ENCODE measurements around the gene RNF183.

RNF183 gene

GRCh38 chr9:113269355-113269754 lies 33.8 kb downstream of the RNF183 start:
- no peak overlapping the region for H3K4me3 ChIP-seq (replicated peaks; ENCODE audit: insufficient read depth, low read length)
- H3K27ac ChIP-seq (replicated peaks) = no peak overlapping the region
- TF ChIP-seq POLR2AphosphoS5 (IDR thresholded peaks at IDR 0.05; ENCODE audit: low read depth) (no peak), REST (IDR thresholded peaks at IDR 0.05; ENCODE audit: insufficient replicate concordance, low read depth) (no peak), CTCF (IDR thresholded peaks at IDR 0.05; ENCODE audit: insufficient read depth, low read length) (no peak), GABPA (IDR thresholded peaks at IDR 0.05; ENCODE audit: low read depth) (no peak), SPI1 (IDR thresholded peaks at IDR 0.05; ENCODE audit: borderline replicate concordance, low read depth) (no peak)
- no peaks in the 10 kb centered on the region for H3K27me3 ChIP-seq (ENCODE audit: insufficient read depth, poor library complexity, severe bottlenecking)
- DNase-seq (ENCODE audit: low read depth in 1 of 2, low spot score in 1 of 2) = no peak

- Histone ChIP-seq H3K27me3 (ENCODE audit: insufficient read depth, poor library complexity, severe bottlenecking) (no peaks in the 10 kb centered on the region), H3K4me3 (replicated peaks; ENCODE audit: insufficient read depth, low read length) (no peak overlapping the region), H3K27ac (replicated peaks) (no peak overlapping the region)
- no peak for TF ChIP-seq GABPA (IDR thresholded peaks at IDR 0.05; ENCODE audit: low read depth)
- TF ChIP-seq POLR2AphosphoS5 (IDR thresholded peaks at IDR 0.05; ENCODE audit: low read depth) = no peak
- TF ChIP-seq REST (IDR thresholded peaks at IDR 0.05; ENCODE audit: insufficient replicate concordance, low read depth) = no peak
- TF ChIP-seq SPI1 (IDR thresholded peaks at IDR 0.05; ENCODE audit: borderline replicate concordance, low read depth) = no peak
- no peak for DNase-seq (ENCODE audit: low read depth in 1 of 2, low spot score in 1 of 2)
These were observed 35.1 kb downstream of the RNF183 start for GRCh38 chr9:113267911-113268566.

GRCh38 chr9:113266174-113266573 lies 37.0 kb downstream of the RNF183 start:
- no peak for TF ChIP-seq GABPA (IDR thresholded peaks at IDR 0.05; ENCODE audit: low read depth)
- no peak for TF ChIP-seq SPI1 (IDR thresholded peaks at IDR 0.05; ENCODE audit: borderline replicate concordance, low read depth)
- TF ChIP-seq REST (IDR thresholded peaks at IDR 0.05; ENCODE audit: insufficient replicate concordance, low read depth) = no peak
- TF ChIP-seq CTCF (IDR thresholded peaks at IDR 0.05; ENCODE audit: insufficient read depth, low read length) = no peak
- no peak for TF ChIP-seq POLR2AphosphoS5 (IDR thresholded peaks at IDR 0.05; ENCODE audit: low read depth)
- no peak overlapping the region for H3K27ac ChIP-seq (replicated peaks)
- DNase-seq (ENCODE audit: low read depth in 1 of 2, low spot score in 1 of 2) = no peak
- H3K27me3 ChIP-seq (ENCODE audit: insufficient read depth, poor library complexity, severe bottlenecking) = no peaks in the 10 kb centered on the region
- no peak overlapping the region for H3K4me3 ChIP-seq (replicated peaks; ENCODE audit: insufficient read depth, low read length)

Measured in HL-60 (cell line).